Transverse colon (tissue), 4 donors: ENCODE measurements around the gene LCP2.

Experiments used
- EP300 ChIP-seq: sonication (generic); formaldehyde crosslinking; IDR thresholded peaks from one replicate; pipeline ENCODE4 v1.6.1; 2017; ENCODE audit warnings: antibody characterized with exemption, low read depth
- POLR2A ChIP-seq: fragments of 450-650 bp; IDR thresholded peaks from one replicate; pipeline ENCODE4 v1.6.1; 2016; ENCODE audit warnings: antibody characterized with exemption, mild to moderate bottlenecking, moderate library complexity
- POLR2AphosphoS5 ChIP-seq, 3 donors: sonication (generic); formaldehyde crosslinking; IDR thresholded peaks; one replicate each; pipeline ENCODE4 v1.6.1; 2016; ENCODE audit warnings: antibody characterized with exemption in 3 of 3
- TF ChIP-seq, protein P1 (sequence below), 5 experiments: fragments of 200-600 bp in 3 of 5; fragments of 450-650 bp in 2 of 5; sonication (generic) in 3 of 5; IDR thresholded peaks; 1 replicate in 2 of 5; 2 replicates in 3 of 5; pipeline ENCODE4 v1.5.1; 2016 to 2017; ENCODE audit warnings: antibody characterized with exemption in 5 of 5, inconsistent platforms in 3 of 5, mild to moderate bottlenecking in 2 of 5, moderate library complexity in 1 of 5

DNA sequence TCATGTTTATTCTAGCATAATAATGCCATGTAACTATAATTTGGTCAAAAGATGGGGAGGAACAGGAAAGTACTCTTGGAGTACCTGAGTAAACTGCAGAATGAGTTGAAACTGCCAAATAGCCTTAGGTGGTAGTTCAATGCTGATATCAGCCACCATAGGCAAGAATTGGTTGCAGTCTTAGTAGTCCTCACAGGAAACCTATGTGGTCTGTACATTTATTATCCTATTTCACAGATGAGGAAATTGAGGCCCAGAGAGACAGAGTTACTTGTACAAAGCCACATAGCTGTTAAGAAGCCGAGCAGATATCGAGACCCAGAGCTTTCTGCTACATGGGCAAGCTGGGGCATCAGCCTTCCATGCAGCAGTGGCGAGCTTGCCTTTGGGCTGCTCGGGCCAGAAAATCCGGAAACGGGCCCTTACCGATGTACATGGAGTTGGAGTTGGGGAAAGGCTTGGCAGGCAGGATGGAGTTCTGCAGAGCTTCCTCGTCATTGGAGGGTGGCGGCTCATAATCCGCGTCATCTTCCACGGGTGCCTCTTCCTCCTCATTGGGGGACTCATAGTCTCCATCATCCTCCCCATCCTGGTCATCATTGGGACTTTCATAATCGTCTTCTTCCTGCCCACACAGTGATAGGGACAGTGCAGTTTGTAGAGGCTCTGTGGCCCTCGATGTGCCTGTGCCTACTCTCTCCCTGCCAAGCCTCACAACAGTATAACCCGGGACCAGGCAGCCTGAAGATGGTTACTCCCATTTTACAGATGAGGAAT lies 27.1 kb downstream of the LCP2 start:
- TF ChIP-seq, protein P1, sequence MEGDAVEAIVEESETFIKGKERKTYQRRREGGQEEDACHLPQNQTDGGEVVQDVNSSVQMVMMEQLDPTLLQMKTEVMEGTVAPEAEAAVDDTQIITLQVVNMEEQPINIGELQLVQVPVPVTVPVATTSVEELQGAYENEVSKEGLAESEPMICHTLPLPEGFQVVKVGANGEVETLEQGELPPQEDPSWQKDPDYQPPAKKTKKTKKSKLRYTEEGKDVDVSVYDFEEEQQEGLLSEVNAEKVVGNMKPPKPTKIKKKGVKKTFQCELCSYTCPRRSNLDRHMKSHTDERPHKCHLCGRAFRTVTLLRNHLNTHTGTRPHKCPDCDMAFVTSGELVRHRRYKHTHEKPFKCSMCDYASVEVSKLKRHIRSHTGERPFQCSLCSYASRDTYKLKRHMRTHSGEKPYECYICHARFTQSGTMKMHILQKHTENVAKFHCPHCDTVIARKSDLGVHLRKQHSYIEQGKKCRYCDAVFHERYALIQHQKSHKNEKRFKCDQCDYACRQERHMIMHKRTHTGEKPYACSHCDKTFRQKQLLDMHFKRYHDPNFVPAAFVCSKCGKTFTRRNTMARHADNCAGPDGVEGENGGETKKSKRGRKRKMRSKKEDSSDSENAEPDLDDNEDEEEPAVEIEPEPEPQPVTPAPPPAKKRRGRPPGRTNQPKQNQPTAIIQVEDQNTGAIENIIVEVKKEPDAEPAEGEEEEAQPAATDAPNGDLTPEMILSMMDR (IDR thresholded peaks at IDR 0.05) = no peak
- TF ChIP-seq POLR2AphosphoS5 (IDR thresholded peaks at IDR 0.05) = no peak
- TF ChIP-seq POLR2A = no peak
- TF ChIP-seq EP300 = no peak
